Body of pancreas (tissue), 4 donors: Measurements from ENCODE around the gene SCN4A.

Experiments used
- CTCF ChIP-seq, 7 experiments: fragments of 450-650 bp in 4 of 7; fragments of 200-600 bp in 3 of 7; sonication (generic) in 3 of 7; IDR thresholded peaks; one replicate each; pipeline ENCODE4 v1.5.1; 2016 to 2019; ENCODE audit warnings: antibody characterized with exemption in 7 of 7
- POLR2A ChIP-seq, 3 donors: fragments of 450-650 bp; IDR thresholded peaks; one replicate each; pipeline ENCODE4 v1.6.1; 2016; ENCODE audit warnings: antibody characterized with exemption in 3 of 3, mild to moderate bottlenecking in 2 of 3

- TF ChIP-seq CTCF (IDR thresholded peaks at IDR 0.05): peak; percentile 52 to 90 (median 66)
- TF ChIP-seq POLR2A (IDR thresholded peaks at IDR 0.05): no peak
These were observed 61.0 kb downstream of the SCN4A start for GRCh38 chr17:63911657-63912100.
